HG03432 (cell line): Measurements from ENCODE around the gene RBP4.

Source experiments
- ATAC-seq: cut with Tn5 transposase; IDR thresholded peaks from one replicate; pipeline ENCODE4 v1.9.1; 2021; ENCODE audit warnings: mild to moderate bottlenecking, moderate library complexity; ENCODE audit not compliant: unreplicated experiment

Gene RBP4

DNA sequence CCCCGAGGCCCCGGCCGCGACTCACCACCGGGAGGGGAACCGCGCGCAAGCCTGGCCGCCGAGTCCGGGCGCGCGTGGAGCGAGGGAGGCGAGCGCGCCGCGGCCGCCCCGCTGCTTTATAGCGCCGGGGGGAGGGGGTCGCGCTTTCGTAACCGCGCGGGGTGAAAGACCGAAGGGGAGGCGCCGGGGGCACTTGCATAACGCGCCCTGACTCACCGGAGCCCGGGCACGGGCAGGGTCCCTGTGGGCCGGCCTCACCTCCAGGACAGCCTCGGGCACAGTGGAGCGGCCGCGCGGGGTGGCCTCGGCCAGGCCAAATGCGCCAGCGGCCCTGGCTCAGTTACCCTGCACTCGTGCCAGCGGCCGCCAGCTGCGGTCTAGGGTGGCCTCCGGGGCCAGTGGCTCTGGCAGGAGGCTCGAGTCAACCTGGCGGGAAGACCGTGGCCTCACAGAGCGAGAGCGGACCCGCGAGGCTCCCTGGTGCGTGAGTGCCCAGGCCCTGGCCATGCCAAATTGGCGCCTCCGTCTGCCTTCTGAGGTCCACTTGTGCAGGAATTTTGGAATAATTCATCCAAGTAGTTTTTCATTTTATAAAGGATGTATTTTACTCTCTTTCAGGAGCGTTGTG is at the start of gene RBP4:
Gene RBP4, minus strand, starts transcription at position 90 of the 628 bp plus-strand sequence. CDS start 207 bp downstream, outside the sequence.
- ATAC-seq, result no peak

DNA sequence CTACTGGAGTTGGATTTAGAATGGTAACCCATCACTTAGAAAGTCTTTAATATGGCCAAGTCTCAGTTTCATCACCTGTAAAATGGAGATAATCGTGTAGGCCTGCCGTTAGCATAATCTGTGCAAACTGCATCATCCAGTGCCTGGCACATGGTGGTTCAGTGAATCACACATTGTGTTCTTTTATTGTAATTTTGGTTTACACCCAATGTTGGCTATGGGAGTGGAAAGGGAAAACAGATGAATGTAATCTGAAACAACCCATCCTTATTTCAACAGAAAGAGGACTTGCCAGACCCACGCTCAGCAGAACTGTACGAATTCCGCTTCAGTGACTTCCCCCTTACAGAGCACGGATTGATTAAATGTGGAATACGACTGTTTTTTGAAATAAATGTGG is 38.8 kb upstream of the RBP4 start:
- no peak for ATAC-seq

DNA sequence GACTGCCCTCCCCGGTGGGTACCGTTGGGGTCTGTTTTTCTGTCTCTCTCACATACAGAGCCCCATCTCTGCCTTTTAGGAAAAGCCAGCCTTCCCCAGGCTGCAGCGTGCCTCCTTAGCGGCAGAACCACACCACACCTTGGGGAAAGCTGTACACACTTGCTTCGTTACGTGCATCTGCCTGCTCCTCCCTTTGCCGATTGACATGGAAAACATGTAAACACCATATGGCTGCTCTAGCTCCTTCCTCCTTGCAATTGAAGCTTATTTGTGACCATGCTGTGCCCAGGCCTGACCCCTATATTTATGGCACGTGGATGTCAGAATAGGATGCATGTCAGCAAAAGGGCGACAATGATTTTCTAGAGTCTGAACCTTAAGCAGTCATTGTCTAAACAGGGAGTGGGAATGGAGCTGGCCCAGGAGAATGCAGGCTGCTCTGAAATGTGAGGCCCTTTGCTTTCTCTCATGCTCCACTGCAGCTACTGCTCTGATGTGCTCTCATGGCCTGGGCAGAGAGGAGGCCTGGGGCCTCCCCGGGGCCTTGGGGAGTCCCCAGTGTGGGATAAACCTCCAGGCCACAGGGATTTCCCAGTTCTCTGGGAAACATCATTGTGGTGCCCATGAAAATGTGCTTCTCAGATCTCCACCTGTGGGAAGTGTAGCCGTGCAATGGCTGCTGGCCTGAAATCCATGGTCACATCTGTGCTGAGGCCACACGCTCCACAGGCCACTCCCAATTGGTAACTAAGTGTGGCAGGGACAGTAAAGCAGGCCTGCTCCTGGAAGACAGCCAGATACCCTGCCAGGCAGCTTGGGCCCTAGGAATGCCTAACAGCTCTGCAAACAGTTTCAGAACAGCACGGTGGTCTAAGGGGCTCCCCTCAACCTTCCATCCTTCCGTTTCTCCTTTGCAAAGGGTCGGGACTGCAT is 29.9 kb upstream of the RBP4 start:
- no peak for ATAC-seq

DNA sequence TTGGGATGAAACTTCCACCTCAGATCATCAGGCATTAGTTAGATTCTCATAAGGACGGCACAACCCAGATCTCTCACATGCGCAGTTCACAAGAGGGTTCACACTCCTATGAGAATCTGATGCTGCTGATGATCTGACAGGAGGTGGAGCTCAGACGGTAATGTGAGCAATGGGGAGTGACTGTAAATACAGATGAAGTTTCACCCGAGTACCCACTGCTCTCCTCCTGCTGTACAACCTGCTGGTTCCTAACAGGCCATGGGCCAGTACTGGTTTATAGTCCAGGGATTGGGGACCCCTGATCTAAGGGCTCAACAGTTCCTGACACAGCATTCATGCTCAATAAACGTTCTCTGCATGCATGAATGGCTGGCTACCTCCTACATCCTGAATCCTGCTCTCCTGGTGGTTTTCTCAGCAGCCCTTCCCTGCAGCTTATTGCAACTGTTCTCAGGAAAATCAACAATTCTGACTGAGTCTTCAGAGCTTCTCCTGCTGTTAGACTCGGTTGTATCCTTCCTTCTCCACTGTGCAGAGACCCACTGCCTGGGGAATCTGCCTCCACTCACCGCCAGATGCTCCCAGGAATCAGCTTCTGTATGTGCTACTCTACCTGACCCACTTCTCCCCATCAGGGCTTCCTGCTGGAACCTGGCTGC is 28.7 kb upstream of the RBP4 start:
- ATAC-seq, result no peak

DNA sequence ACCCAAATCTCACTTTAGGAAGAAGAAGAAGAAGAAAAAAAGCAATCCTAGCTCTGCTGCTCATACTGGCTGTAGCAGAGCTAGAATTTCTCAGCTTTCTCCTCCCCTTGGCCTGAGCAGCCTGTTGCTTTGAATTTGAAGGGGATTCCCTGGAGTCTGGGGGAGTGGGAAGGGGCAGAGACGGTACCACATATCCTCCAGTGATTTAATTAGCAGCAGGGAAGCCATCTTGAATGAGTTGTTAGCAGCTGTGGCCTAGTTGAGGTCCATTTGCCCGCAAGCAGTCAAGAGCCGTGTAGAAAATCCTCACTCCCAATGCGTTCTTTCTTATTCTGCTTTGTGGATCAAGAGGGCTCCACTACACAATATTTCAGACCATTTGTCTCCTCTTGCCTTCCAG is 27.8 kb upstream of the RBP4 start:
- no peak for ATAC-seq

DNA sequence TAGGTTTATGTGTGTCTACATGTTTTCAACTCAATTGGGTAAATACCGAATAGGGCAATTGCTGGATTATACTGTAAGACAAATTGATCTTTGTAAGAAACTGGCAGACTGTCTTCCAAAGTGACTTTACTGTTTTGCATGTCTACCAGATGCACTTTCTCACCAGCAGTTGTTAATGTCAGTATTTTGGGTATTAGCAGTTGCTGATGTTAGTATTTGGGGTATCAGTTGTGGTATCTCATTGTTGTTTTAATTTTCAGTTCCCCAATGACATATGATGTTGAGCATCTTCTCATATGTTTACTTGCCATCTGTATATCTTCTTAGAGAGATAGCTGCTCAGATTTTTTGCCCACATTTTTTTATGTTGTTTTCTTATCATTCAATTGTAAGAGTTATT is 21.9 kb upstream of the RBP4 start:
- no peak for ATAC-seq

DNA sequence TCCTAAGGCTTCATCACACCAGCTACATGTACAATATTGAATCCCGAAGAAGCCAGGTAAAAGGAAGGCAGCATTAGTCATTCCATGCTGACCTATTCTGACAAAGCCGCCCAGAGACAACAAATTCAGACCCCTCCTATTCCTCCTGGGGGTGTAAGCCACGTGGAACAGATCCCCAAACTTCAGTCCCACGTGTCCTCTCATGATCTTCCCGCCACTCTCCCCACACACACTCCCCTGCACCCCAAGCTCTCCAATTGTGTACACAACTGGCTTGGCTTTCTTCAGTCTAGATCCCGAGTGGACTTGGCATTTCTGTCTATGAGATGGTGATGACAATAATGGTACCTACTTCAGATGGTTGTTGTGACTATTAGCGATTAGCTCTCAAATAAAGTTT is 19.9 kb upstream of the RBP4 start:
- ATAC-seq, result no peak

DNA sequence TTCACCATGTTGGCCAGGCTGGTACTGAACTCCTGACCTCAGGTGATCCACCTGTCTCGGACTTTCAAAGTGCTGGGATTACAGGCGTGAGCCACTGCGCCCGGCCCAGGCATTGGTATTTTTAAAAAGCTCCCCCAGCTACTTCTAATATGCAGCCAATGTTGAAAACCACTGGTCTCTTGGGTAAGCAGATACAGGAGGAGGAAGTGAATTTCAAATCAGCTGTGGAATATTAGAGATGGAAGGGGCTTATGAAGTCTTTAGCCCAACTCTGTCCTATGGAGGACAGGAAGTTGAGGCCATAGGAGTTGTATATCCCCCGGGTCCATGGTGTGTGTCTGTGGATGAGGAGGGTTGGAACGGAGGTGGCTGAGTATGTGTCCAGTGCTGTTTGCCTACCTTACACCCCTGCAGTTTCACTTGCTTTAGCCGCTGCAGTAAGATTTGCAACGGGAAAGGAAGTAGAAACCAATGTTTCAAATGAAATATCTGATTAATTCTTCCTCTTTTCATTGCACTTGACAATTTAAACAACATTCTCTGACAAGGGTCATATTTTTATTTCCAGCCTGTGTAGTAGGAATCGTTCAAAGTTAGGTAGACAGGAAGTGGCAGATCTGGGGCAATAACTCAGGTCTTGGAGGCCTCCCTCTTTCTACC is 14.7 kb upstream of the RBP4 start:
- ATAC-seq, result no peak

DNA sequence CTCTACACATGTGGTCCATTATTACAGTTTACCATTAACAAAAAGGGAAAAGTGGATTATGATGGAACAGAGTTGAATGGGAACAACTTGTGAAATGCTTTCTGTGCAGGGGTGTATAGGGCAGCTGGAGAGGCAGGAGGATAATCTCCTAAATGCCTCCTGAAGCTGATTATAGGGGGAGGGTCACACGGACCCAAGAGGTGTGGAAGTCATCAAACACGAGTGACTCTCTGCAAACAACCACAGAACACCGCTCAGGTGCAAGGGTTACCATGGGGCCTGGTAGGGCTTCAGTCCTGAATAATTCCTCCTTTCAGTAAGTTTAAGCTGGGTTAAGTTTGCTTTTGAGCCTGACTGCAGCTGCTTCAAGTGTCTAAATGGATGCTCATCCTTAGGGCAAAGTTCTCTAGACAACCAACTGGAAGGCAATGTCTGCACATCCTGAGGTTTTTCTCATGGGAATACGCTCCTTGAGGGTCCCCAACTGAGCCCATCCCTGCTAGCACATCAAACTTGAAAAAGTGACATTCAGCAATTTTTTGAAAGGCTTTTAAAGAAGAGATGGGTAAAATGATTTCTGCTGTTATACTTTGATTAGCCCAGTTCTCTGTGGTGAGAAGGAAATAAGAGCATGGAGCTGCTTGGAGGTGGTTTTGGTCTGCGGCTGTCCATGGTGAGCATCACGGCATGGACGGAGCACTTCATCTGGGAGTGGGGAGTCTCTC is 13.2 kb upstream of the RBP4 start:
- ATAC-seq, result no peak

DNA sequence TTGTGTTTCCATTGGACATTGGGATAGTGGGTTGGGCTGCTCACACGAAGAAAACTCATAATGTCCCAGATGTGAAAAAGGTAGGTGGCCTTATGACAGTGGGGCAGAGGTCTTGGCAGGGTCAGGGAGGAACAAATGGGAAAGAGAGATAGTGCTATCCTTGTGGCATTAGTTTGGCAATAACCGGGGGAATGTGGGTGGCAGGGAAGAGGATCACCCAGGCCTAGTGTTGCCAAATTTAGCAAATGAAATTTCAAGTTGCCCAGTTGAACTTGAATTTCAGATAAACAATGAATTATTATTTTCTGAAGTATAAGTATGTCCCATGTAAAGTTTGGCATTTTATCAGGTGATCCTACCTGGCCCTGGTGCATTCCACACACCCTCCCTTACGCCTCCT is 12.1 kb upstream of the RBP4 start:
- ATAC-seq, result no peak

DNA sequence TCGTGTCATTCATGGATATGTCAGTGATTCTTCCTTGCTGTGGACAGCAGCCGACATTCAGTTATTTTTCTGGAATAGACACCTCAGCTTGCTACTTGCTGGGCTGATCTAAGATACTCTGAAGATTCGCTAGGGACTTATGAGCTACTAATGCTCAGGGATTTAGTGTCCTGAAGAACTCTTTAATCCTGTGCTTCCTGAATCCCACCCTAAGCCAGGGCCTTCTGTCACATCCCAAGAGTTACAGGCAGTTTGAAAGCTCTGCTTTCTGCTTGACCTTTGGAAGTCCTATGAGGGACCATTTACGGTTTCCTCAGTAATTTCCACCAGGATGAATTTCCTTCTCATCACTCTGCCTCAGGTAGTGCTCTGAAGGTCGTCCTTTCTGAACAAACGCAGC is 11.3 kb upstream of the RBP4 start, which contains the start of gene PDE6C:
Gene PDE6C, plus strand, starts transcription at position 227 of the 400 bp plus-strand sequence. CDS start 189 bp downstream, outside the sequence.
- ATAC-seq, result no peak

DNA sequence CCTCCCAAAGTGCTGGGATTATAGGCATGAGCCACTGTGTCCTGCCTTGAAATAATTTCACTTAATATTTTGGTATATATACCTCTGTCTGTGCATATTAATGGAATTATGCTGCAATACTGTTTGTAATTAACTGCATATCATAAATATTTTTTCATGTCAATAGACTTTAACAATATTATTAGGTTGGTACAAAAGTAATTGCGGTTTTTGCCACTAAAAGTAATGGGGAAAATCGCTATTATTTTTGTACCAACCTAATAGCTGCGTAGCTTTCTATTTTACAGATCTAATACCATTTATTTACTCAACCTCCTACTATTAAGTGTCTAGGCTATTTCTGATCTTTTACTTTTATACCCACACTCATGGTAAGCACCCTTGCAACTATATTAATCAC is 7.4 kb upstream of the RBP4 start:
- no peak for ATAC-seq

DNA sequence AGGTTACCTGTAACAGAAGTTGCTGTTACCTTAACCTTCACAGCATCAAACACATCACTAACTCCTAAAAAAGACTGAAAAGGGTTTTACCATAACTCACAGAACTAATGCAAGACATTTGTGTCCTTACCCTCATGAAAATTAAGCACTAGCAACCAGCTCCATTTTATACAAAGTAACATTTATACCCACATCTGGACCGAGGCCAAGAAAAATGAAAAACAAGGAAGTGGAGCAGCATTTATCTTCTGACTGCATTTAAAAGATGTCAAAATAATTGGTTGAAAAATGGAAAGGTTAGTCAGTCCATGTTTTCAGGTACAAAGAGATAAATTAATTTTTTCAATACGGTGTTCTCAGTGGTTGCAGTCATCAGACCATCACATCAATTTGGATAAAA is 3.1 kb upstream of the RBP4 start:
- no peak for ATAC-seq

DNA sequence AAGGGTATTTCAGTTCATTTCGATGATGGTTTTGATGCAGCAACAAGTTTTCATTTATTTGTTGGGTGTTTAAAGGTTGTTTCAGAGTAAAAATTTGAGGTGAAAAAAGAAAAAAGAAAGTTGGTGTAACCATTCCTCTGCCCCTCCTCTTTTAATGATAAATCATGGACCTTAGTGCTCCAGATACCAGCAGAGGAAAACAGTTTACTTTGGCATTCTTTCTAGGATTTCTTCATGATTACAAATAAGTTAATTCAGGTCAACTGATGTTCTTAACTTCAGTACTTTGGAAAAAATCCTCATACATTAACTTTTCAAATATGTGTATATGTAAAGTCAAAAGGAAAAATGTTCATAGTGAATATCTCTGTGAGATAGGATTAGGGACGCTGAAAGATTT is 2.0 kb upstream of the RBP4 start:
- ATAC-seq, result no peak

DNA sequence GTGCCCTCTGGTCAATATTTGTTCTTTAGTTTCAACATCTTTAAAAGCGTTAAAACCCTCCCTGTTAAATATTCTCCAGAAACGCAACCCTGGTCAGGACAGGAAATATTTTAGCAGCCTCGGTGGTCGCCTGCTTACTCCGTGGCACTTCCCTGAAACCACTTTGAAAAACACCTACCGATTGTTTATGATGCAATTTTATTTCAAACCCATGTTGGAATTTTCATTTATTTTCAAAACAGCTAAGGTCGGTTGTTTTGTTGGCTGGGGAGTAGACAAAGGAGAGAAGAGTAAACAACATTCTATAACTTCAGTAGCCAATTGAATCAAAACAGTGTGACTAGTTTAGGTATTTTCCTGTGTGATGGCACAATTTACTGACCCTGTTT is 733 bp upstream of the RBP4 start:
- ATAC-seq, result no peak

DNA sequence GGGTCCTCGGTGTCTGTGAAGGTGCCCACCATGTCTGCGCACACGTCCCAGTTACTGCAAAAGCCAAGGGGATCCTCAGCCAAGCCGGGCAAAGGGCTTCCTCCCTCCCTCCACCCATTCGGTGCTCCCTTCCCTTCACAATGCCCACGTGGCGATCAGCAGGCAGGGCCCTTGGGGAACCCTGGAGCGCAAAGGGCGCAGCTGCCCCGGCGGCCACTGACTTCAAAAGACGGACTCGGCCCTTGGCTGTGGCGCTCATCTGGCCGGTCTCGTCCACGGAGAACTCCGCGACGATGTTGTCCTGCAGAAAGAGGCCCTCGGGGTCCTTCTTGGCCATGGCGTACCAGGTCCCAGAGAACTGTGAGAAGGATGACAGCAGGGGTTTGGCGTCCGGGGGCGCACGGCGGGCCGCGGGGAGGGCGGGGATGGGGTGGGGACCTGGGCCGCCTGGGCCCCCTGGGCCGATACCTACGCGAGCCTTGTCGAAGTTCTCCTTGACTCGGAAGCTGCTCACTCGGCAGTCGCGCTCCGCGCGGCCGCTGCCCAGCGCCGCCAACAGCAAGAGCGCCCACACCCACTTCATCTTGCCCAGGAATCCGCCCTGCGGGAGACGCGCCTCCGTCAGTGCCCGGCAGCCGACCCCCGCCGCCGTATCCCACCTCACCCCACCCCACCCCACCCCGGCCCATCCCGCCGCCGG is 439 bp downstream of the RBP4 start:
- ATAC-seq, result no peak

DNA sequence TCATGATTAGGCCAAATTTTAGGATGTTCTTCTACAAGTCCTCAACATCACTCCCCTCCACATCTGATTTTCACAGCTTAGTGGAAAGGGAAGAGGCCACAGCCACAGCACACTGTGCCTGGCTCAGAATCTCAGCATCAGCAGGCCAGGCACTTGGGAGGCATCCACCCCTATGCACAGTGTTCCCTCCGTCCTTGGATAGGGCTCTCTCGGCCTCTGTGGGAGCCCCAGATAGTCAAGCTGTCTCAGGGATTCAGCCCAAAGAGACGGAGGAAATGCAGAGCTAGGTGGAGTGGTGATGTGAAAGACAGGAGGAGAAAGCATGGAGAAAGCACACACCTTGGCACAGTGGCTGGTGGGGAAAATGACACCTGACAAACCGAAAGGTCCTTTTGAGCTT is 1.3 kb downstream of the RBP4 start:
- ATAC-seq, result no peak

DNA sequence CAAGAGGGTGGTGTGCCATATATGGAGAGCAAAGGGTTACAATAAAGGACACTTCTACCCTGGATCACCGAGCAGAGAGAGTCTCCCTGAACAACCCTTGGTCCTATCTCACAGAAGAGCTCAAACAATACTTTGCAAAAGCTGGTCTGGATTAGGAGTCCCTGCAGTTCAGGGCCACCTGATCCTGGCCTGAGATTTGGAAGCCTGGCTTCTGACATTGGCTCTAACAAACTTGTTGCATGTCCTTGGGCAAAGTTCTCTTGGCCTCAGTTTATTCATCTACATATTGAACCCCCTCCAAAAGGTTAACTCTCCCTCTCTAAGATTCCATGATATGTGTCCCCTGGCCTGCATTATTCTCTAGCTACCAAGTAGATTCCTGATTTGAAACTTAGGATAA is 1.7 kb downstream of the RBP4 start:
- ATAC-seq, result no peak

DNA sequence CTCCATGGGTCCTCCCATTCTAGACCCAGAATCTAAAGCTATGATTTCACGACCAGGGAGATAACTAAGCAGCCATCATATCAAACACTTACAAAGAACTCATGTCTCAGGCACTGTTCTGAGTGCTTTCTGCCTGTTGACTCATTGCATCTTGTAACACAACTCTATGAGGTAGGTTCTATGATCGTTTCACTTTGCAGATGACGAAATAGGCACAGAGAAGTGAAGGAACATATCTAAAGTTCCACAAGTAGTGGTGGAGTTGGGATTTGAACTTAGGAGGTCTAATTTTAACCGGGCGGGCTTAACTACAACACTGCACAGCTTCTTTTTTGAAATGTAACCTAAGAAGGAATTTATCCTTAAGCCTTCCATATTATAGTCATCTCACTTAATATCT is 2.9 kb downstream of the RBP4 start:
- ATAC-seq, result no peak

DNA sequence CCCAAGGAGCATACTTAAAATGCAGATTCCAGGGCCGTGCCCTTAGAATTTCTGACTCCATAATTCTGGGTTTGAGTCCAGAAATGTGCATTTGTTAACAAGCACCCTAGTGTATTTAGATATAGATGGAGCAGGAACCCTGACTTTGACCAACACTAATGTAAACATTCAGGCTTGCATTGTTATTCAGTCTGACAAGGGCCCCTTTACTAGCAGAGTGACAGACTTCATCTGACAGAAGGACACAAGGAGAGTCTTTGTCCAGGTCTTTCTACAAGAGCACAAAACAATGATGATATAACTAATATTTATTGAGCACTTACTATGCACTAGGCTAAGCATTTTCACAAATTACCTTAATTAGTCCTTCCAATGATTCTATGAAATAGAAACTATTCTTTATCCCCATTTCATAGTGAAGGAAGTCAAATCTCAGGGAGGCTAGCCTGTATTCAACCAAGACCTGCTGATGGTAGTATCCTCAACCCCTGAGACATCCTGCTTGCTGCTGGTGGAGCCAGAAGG is 3.9 kb downstream of the RBP4 start:
- no peak for ATAC-seq
